GM21529 (cell line): ENCODE data around the gene EDAR.

Experiments
- ATAC-seq: cut with Tn5 transposase; IDR thresholded peaks from one replicate; pipeline ENCODE4 v1.9.1; 2021; ENCODE audit not compliant: unreplicated experiment

Gene EDAR

GRCh38 chr2:108988796-108989713, at the start of gene EDAR:
EDAR (minus strand) TSS chr2:108989220; CDS start chr2:108931014, 58,206 bp downstream.
- ATAC-seq = peak; percentile 59

- ATAC-seq = no peak
Measured at GRCh38 chr2:109033171-109033570, 44.2 kb upstream of the EDAR start.

GRCh38 chr2:109032229-109032820, 43.3 kb upstream of the EDAR start:
- no peak for ATAC-seq

DNA sequence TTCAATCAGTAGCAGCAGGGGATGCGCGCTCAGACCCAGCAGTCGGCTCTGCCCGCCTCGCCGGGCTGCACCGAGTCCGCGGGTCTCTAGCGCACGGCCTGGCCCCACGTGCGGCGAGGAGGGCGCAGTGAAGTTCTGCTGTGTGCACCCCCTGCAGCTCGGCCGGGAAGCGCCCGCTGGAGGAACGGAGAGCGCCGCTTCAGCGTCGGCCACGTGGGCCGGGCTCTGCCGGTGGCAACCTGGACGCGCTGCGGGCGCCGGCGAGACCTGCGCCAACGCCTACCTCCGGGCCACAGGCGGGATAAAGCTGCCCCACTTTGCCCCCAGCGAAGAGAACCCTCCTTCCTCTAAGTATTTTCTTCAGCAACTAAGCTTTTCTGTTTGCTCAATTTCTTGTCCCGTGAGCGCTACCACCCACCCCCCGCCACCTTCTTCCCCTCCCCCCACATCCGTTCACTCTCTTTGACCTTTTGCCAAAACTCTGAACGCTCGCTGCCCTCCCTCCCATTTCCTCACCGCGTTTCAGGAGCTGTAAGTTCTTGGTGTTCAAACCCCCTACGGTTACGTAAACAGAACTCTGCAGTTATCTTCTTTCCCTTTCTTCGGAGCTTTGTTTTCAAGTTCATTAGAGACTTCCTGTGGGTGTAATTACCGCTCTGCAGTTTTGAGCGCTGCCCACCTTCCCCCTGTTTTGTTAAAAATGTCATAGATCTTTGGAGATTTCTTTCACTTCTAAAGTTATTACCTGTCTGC, 42.6 kb upstream of the EDAR start:
- ATAC-seq = peak; percentile 61

GRCh38 chr2:109030870-109031475, 42.0 kb upstream of the EDAR start:
- ATAC-seq = no peak

DNA sequence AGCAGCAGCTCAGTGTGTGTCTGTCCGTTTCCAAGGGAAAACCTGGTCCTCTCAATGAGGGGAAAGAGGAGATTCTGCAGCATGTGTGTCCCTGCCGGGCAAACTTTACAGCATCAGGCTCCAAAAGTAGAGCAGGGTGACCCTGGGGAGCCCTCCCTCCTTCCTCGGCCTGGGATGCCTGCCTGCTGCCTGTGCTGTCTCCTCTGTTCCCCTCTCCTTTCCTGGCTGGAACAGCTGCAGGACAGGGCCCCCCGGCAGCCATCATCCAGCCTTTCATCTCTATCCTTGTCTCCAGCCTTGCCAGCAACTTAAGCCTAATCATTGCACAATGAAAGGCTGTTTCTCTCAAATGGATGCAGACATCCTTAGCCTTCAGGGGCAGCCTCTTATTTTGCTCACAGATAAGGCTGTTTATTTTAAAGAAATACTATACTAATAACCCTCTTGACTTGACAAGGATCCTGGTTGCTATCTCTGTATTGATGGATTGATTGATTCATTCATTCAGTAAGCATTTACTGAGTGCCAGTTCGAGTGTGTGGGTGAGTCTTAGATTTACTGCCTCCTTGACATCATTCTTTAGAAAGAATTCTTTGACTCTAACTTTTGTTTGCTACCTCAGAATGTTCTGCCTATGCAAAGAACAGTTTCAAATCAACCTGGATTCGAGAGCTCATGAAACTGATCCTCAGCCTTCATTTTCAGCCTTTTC, 40.6 kb upstream of the EDAR start:
- no peak for ATAC-seq

DNA sequence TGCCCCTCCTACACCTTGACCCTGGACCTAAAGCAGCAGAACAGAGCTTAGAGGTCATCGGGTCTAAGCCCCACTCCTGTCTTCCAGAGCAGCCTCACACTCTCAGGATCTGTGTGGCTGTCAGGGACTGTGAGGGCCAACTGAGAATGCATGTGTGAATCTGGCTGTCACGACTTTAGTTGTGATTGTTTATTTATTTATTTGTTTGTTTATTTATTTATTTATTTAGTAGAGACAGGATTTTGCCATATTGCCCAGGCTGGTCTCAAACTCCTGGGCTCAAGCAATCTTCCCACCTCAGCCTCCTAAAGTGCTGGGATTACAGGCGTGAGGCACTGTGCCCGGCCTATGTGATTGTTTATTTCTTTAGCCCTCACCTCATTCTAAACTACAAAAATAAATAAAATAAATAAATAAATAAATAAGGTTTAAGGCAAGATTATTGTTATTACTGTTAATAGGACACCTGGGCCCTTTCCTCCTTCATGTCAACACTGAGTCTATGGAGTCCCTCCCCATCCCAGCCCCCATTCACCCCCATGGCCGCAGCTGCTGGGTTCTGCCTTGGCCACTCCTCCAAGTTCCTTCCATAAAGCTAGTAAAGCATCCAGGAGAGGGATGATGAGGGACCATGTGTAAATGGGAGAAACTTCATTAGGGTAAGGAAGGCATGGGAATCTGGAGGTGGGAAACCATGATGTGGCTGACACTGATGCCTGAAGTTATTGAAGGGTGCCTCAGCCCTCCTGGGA, 39.9 kb upstream of the EDAR start:
- no peak for ATAC-seq

GRCh38 chr2:109028277-109028676, 39.3 kb upstream of the EDAR start:
- ATAC-seq = no peak

DNA sequence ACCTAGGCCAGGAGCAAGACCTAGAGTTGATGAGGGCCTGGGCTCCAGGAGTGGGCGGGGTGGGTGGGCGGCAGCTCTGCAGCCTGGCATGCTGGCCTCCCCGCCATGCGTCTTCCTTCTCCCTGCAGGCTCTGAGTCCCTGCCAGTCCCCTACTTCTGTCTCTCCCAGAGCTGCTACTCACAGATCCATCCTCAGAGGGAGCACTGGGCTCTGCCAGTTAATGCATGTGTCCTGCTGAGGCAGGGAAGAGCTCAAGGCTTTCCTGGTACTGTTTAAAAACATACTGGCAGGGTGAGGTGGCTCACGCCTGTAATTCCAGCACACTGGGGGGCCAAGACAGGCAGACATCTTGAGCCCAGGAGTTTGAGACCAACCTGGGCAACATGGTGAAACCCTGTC, 38.7 kb upstream of the EDAR start:
- ATAC-seq = no peak

- ATAC-seq = no peak
Measured at GRCh38 chr2:109024477-109024876, 35.5 kb upstream of the EDAR start.

DNA sequence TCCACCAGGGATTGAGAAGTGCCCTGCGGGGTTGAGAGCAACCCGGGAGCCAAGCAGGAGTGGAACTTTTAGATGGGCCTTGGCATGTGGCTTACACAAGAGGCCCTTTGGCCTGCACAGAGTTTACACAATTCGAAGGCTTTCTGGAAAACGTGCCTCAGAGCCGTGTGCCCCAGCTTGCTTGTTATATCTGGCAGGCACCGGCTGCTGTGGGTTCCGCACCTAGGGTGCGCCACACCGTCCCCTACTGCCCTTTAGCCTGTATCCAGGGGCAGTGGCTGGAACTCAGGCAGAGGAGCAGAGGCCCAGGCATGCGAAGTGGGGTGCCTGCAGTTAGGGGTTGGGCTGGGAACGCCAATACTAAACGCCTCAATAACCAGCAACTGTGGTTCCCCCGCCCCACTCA, 32.9 kb upstream of the EDAR start:
- ATAC-seq = no peak

DNA sequence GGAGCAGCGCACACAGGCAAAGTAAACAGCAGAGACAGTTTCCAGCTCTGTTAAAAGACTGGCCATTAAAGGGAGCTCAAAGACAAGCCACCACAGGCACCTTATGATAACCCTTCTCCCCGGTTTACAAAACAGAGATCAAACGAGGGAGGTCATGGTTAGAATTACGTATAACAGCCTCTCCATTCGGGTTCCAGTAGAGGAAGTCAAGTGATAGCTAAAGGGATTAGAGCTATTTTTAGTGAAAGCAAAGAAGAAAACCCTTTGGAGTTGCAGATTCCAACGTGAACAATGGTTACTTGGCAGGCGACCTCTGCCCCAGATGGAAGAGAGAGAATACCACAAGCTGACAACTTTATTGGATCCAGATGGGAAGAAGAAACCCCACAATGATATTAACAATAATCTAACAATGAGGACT, 31.2 kb upstream of the EDAR start:
- ATAC-seq = no peak

- no peak for ATAC-seq
Measured at GRCh38 chr2:109018452-109018851, 29.4 kb upstream of the EDAR start.

GRCh38 chr2:109017017-109017416, 28.0 kb upstream of the EDAR start:
- no peak for ATAC-seq

DNA sequence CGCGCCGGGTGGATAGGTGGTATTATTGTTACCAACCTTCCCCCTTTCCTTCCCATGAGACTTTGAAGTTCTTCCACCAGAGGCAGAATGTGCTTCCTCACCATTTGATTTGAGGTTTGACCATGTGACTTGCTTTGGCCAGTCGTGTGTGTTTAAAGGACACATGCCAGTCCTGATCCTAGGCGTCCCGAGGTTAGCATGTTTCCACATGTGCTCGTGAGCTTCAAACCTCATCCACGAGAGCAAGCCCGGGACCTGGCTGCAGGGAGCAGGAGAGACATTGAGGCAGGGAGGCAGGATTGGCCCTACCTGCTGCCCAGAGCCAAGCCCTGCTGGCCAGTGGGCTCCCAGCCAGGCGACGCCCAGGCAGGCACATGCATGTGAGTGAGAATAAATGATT, 27.4 kb upstream of the EDAR start:
- ATAC-seq = no peak

DNA sequence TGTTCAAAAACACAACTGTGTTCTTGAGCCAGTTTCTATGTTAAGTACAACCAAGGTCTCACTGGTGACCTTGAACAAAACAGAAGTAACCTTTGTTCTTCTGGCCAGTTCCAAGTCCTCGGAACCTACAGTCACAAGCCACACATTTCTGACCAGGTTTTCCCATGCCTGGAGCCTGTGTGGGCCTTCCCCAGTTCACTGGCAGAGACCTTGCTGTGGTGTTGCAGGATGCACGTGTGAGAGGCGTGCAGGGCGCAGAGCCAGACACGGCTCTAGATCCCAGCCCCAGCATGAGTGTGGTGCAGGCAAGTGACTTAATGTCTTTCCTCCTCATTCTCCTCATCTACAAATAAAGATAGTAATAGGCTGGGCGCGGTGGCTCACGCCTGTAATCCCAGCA, 25.5 kb upstream of the EDAR start:
- no peak for ATAC-seq

DNA sequence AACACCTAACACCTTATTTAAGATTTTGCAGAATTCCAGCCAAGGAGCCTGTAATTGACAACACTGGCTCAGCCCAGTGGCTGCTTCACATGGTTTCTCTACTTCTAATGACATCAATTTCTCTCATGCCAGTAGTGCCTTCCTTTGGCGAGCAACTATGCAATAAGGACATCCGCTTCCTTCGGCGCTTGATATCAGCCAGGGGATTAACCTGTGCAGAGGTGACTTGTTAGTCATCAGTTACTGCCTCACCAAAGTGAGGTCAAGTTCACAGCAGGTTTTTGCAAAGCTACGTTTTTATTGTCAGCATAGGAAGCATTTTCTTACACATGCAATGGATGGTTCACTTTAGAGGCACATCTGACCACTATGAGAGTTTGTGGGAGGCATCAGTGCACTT, 24.0 kb upstream of the EDAR start:
- ATAC-seq = no peak

DNA sequence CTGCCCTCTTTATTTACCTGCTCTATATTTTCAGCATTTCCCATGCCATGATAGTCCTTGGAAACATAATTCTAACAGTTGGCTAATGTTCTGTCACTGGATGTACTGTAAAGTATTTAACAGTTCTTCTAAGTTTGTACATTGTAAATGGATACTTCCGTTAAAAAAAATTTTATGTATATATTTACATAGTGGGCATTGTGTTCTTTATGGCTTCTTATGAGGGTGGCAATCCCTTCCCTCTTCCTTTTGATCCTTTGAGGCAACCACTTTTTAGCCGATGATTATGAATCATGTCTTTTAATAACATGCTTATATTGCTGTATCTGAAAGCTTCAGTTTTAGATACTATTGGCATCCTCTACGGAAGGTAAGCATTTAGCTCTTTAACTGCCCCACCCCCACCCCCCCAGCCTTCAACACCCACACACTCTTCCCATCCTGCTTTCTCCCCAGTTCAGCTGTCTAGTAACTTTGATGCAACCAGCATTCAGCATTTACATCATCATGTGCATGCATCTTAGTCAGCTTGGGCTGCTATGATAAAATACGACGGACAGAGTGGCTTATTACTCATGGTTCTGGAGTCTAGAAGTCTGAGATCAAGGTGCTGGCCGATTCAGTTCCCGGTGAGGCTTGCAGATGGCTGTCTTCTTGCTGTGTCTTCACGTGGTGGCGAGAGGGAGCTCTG, 21.0 kb upstream of the EDAR start:
- no peak for ATAC-seq

- no peak for ATAC-seq
Measured at GRCh38 chr2:109006971-109007370, 18.0 kb upstream of the EDAR start.
